ENCODE data around the gene MUC5AC.
"Not testable (repeated sequence)": the region's sequence is repeated elsewhere in the genome, so short reads cannot be mapped to it uniquely, and the experiment has no call there.

Gene MUC5AC

DNA sequence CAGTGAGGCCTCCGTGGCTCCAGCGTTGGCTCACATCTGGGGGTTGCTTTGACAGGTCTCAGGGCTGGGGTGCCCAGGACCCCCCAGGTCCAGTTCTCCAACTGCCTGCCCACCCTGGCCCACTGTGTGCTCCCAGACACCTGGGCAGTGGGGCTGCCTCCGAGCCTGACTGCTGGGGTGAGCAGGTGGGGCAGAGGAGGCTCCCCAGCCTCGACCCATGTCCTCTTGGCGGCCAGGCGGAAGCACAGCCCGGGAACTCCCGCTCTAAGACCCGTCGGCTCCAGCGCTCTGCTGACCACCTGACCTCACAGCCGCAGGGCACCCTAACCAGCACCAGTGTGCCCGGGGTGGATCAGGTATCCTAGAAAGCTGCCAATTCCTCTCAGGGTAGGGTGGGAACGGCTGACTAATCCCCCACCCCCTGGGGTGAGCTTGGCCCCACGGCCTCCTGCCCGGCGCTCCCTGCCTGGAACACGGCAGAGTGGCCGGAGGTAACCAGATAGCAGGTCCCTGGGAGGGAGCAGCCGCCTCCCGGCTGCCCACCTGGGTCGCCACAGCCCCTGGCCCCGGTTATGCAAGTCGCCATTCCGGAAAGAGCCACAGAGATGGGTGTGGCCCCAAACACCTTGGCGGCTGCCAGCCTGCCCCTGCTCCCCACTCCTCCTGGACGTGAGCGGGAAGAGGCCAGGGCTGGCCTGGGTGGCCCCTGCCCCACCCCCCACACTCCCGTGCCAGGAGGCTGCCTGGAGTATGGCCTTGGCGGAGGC is 45.9 kb downstream of the MUC5AC start:
- Mint-ChIP-seq H3K36me3 (ENCODE audit: low read depth) (no peaks in the 10 kb centered on the region), H3K27ac (no peak overlapping the region)
- no peak for DNase-seq

GRCh38 chr11:1204381-1205101 is 46.8 kb downstream of the MUC5AC start:
- Mint-ChIP-seq H3K36me3 (ENCODE audit: low read depth) (no peaks in the 10 kb centered on the region), H3K27ac (no peak overlapping the region), H3K9me3 (no peaks in the 10 kb centered on the region), H3K4me3 (no peak overlapping the region), H3K4me1 (ENCODE audit: low read depth) (no peaks in the 10 kb centered on the region), H3K27me3 (no peaks in the 10 kb centered on the region)
- DNase-seq = no peak

More for the DNA sequence above, 45.9 kb downstream of the MUC5AC start:
- Mint-ChIP-seq H3K9me3 (no peaks in the 10 kb centered on the region), H3K4me1 (ENCODE audit: low read depth) (no peaks in the 10 kb centered on the region), H3K27me3 (no peaks in the 10 kb centered on the region), H3K4me3 (no peak overlapping the region)

GRCh38 chr11:1205121-1205986 is 47.6 kb downstream of the MUC5AC start:
- no peak for DNase-seq
- H3K4me3 Mint-ChIP-seq = no peak overlapping the region
- H3K9me3 Mint-ChIP-seq = peaks cover 5% of the 10 kb centered on the region
- H3K4me1 Mint-ChIP-seq (ENCODE audit: low read depth) = no peaks in the 10 kb centered on the region
- H3K27me3 Mint-ChIP-seq = peaks cover 2% of the 10 kb centered on the region
- no peak overlapping the region for H3K27ac Mint-ChIP-seq
- H3K36me3 Mint-ChIP-seq (ENCODE audit: low read depth) = no peaks in the 10 kb centered on the region

- Mint-ChIP-seq H3K27me3 (peaks cover 3% of the 10 kb centered on the region), H3K4me1 (ENCODE audit: low read depth) (no peaks in the 10 kb centered on the region), H3K36me3 (ENCODE audit: low read depth) (no peaks in the 10 kb centered on the region), H3K9me3 (peaks cover 8% of the 10 kb centered on the region), H3K4me3 (no peak overlapping the region), H3K27ac (no peak overlapping the region)
- no peak for DNase-seq
Observed at GRCh38 chr11:1205987-1206331, 48.2 kb downstream of the MUC5AC start.

GRCh38 chr11:1206391-1207271 is 48.9 kb downstream of the MUC5AC start:
- peaks cover 3% of the 10 kb centered on the region for H3K36me3 Mint-ChIP-seq (ENCODE audit: low read depth)
- no peak overlapping the region for H3K27ac Mint-ChIP-seq
- peaks cover 3% of the 10 kb centered on the region for H3K27me3 Mint-ChIP-seq
- H3K4me3 Mint-ChIP-seq = no peak overlapping the region
- peaks cover 15% of the 10 kb centered on the region for H3K9me3 Mint-ChIP-seq
- H3K4me1 Mint-ChIP-seq (ENCODE audit: low read depth) = no peaks in the 10 kb centered on the region
- DNase-seq = no peak

- no peak for DNase-seq
- Mint-ChIP-seq H3K27ac (no peak overlapping the region), H3K9me3 (peaks cover 24% of the 10 kb centered on the region), H3K36me3 (ENCODE audit: low read depth) (peaks cover 4% of the 10 kb centered on the region), H3K4me3 (no peak overlapping the region), H3K4me1 (ENCODE audit: low read depth) (no peaks in the 10 kb centered on the region), H3K27me3 (peaks cover 3% of the 10 kb centered on the region)
Observed at GRCh38 chr11:1207401-1208143, 49.8 kb downstream of the MUC5AC start.

- H3K36me3 Mint-ChIP-seq (ENCODE audit: low read depth) = peaks cover 4% of the 10 kb centered on the region
- no peaks in the 10 kb centered on the region for H3K4me1 Mint-ChIP-seq (ENCODE audit: low read depth)
- H3K27me3 Mint-ChIP-seq = peaks cover 3% of the 10 kb centered on the region
- no peak for DNase-seq
- no peak overlapping the region for H3K4me3 Mint-ChIP-seq
- peaks cover 25% of the 10 kb centered on the region for H3K9me3 Mint-ChIP-seq
- H3K27ac Mint-ChIP-seq = no peak overlapping the region
Observed at GRCh38 chr11:1208144-1208393, 50.3 kb downstream of the MUC5AC start.

- no peak for DNase-seq
- H3K36me3 Mint-ChIP-seq (ENCODE audit: low read depth) = peaks cover 4% of the 10 kb centered on the region
- no peak overlapping the region for H3K27ac Mint-ChIP-seq
- peaks cover 30% of the 10 kb centered on the region for H3K9me3 Mint-ChIP-seq
- no peaks in the 10 kb centered on the region for H3K4me1 Mint-ChIP-seq (ENCODE audit: low read depth)
- peaks cover 3% of the 10 kb centered on the region for H3K27me3 Mint-ChIP-seq
- no peak overlapping the region for H3K4me3 Mint-ChIP-seq
Observed at GRCh38 chr11:1208394-1209261, 50.9 kb downstream of the MUC5AC start.

DNA sequence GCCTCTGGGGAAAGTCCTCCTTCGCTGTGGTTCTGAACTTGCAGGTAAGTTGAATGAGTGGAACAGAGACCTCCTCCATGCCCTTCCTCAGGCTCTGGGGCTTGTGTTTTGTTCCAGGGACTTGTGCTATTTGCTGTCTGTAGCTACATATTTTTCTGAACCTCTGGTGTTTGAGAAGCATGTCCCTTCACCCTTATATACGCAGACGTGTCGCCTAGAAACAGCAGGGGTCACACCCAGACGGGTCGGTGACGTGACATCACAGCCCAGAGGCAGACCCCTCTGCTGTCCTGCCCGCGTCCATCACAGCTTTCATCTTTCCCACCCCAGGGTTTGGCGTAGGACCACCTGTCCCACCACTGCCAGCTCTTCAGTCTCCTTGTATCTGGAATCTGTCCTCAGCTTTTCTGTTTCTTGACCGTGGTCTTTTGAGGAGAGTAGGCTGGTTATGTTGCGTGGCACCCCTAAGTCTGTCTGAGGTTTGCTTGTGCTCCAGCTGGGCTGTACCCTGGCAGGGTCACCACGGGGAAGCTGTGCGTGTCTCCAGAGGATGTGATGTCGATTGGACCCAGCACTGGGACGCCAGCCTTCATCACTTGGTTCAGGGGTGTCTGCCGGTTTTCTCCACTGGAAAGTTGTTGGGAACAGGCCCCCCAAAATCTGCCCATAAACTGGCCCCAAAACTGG is 51.8 kb downstream of the MUC5AC start:
- Mint-ChIP-seq H3K36me3 (ENCODE audit: low read depth) (peaks cover 4% of the 10 kb centered on the region), H3K27me3 (peaks cover 3% of the 10 kb centered on the region), H3K27ac (no peak overlapping the region), H3K4me3 (no peak overlapping the region), H3K4me1 (ENCODE audit: low read depth) (no peaks in the 10 kb centered on the region), H3K9me3 (peaks cover 33% of the 10 kb centered on the region)
- DNase-seq = no peak

DNA sequence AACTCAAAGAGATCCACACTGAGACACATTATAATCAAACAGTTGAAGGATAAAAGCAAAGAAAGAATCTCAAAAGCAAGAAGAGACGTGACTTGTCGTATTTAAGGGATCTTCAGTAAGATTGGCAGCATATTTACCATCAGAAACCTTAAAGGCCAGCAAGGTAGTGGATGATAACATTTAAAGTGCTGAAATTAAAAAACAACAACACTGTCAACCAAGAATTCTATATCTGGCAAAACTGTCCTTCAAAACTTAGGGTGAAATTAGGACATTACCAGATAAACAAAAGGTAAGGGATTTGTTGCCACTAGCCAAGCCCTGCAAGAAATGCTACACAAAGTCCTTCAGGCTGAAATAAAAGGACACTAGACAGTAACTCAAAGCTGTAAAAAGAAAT is 54.1 kb downstream of the MUC5AC start:
- Mint-ChIP-seq H3K4me3 (no peak overlapping the region), H3K27me3 (peaks cover 5% of the 10 kb centered on the region), H3K27ac (no peak overlapping the region), H3K4me1 (ENCODE audit: low read depth) (no peaks in the 10 kb centered on the region), H3K36me3 (ENCODE audit: low read depth) (peaks cover 4% of the 10 kb centered on the region), H3K9me3 (peaks cover 33% of the 10 kb centered on the region)
- no peak for DNase-seq

- not testable (repeated sequence) for H3K27ac Mint-ChIP-seq; H3K36me3 Mint-ChIP-seq (ENCODE audit: low read depth); H3K4me1 Mint-ChIP-seq (ENCODE audit: low read depth); H3K4me3 Mint-ChIP-seq; H3K27me3 Mint-ChIP-seq; DNase-seq
- peaks cover 25% of the 10 kb centered on the region for H3K9me3 Mint-ChIP-seq
Observed at GRCh38 chr11:1215826-1216225, 58.1 kb downstream of the MUC5AC start.

GRCh38 chr11:1217151-1217550 is 59.4 kb downstream of the MUC5AC start:
- no peaks in the 10 kb centered on the region for H3K36me3 Mint-ChIP-seq (ENCODE audit: low read depth)
- H3K4me3 Mint-ChIP-seq = no peak overlapping the region
- no peak overlapping the region for H3K27ac Mint-ChIP-seq
- DNase-seq = no peak
- peaks cover 13% of the 10 kb centered on the region for H3K9me3 Mint-ChIP-seq
- peaks cover 16% of the 10 kb centered on the region for H3K27me3 Mint-ChIP-seq
- no peaks in the 10 kb centered on the region for H3K4me1 Mint-ChIP-seq (ENCODE audit: low read depth)

Measured in activated T-cell treated with anti-CD3 and anti-CD28 coated beads, Interleukin-2, amount 50 U/mL, for 24 hours (primary cell).